Breast epithelium (tissue), 4 donors: ENCODE measurements around the gene GOLGA8M. TPM values are rescaled to one million over a fixed set of nuclear protein-coding genes. Genes with fewer than 3 reads are reported as not detected.
"Not testable (repeated sequence)": the region's sequence is repeated elsewhere in the genome, so short reads cannot be mapped to it uniquely, and the experiment has no call there.

Experiments used
- DNase-seq, 2 donors: peaks; one replicate each; pipeline ENCODE4 v3.0.0-alpha.2; 2019; ENCODE audit warnings: low spot score in 2 of 2
- H3K27ac ChIP-seq, 2 donors: fragments of 200-600 bp; sonication (generic) in 1 of 2; one replicate each; pipeline ENCODE4 v1.5.1; 2016 to 2019; ENCODE audit warnings: mild to moderate bottlenecking in 1 of 2
- H3K27me3 ChIP-seq, 2 donors: fragments of 200-600 bp; sonication (generic) in 1 of 2; one replicate each; pipeline versions ENCODE4 v1.5.1 to v1.6.0; 2017 to 2019; ENCODE audit warnings: control low read depth in 1 of 2, mild to moderate bottlenecking in 1 of 2
- H3K36me3 ChIP-seq: fragments of 200-600 bp; one replicate; pipeline ENCODE4 v1.5.1; 2019
- H3K4me1 ChIP-seq, 2 donors: fragments of 200-600 bp; sonication (generic); one replicate each; pipeline ENCODE4 v1.5.1; 2016 to 2019; ENCODE audit warnings: control low read depth in 1 of 2
- H3K4me3 ChIP-seq, 3 donors: fragments of 200-600 bp; sonication (generic); 1 replicate in 2 of 3; 2 replicates in 1 of 3; pipeline ENCODE4 v1.5.1; 2016 to 2019; ENCODE audit warnings: mild to moderate bottlenecking in 3 of 3, moderate library complexity in 2 of 3
- H3K9me3 ChIP-seq, 2 donors: fragments of 200-600 bp; sonication (generic) in 1 of 2; one replicate each; pipeline ENCODE4 v1.5.1; 2016 to 2019; ENCODE audit warnings: control low read depth in 1 of 2
- CTCF ChIP-seq, 3 donors: fragments of 450-650 bp; IDR thresholded peaks; one replicate each; pipeline ENCODE4 v1.5.1; 2016 to 2017; ENCODE audit warnings: antibody characterized with exemption in 3 of 3, mild to moderate bottlenecking in 3 of 3, moderate library complexity in 3 of 3
- POLR2A ChIP-seq: fragments of 450-650 bp; IDR thresholded peaks from one replicate; pipeline ENCODE4 v1.6.1; 2016; ENCODE audit warnings: antibody characterized with exemption, mild to moderate bottlenecking, moderate library complexity
- POLR2AphosphoS5 ChIP-seq, 3 donors: sonication (generic); formaldehyde crosslinking; IDR thresholded peaks; one replicate each; pipeline ENCODE4 v1.6.1; 2017; ENCODE audit warnings: antibody characterized with exemption in 3 of 3
- intact Hi-C: fragments of 100-400 bp; cut with DNase I; formaldehyde crosslinking; loops from one replicate; pipeline ENCODE4 v1.15.1; 2023; ENCODE audit warnings: low total_unique reads
- total RNA-seq, 3 donors: library from RNA; depleted of rRNA; stranded (reverse); fragments of >200 nt; gene quantifications; one replicate each; pipeline ENCODE4 v1.1.0, GENCODE V29; 2016

GOLGA8M gene
- total RNA-seq, 3 donors from 2014 or later = 2.9 to 5.0 (median 4.0) TPM

GRCh38 chr15:28725556-28725955 lies 13.3 kb upstream of the GOLGA8M start:
- no peak overlapping the region for H3K27ac ChIP-seq
- H3K4me3 ChIP-seq = no peak overlapping the region
- intact Hi-C loops = no loop called here
- DNase-seq = no peak
- H3K9me3 ChIP-seq = no peaks in the 10 kb centered on the region
- H3K36me3 ChIP-seq = no peaks in the 10 kb centered on the region
- no peaks in the 10 kb centered on the region for H3K27me3 ChIP-seq
- no peak for TF ChIP-seq POLR2A
- TF ChIP-seq POLR2AphosphoS5 (IDR thresholded peaks at IDR 0.05) = no peak
- no peak for TF ChIP-seq CTCF (IDR thresholded peaks at IDR 0.05)
- no peaks in the 10 kb centered on the region for H3K4me1 ChIP-seq

GRCh38 chr15:28723986-28724385 lies 11.8 kb upstream of the GOLGA8M start:
- H3K4me1 ChIP-seq, H3K27ac ChIP-seq, DNase-seq, H3K36me3 ChIP-seq, intact Hi-C loops, H3K9me3 ChIP-seq, H3K4me3 ChIP-seq, H3K27me3 ChIP-seq: not testable (repeated sequence)

GRCh38 chr15:28719626-28720025 lies 7.4 kb upstream of the GOLGA8M start:
- H3K27me3 ChIP-seq, H3K9me3 ChIP-seq, H3K27ac ChIP-seq, intact Hi-C loops, DNase-seq, H3K4me1 ChIP-seq, H3K4me3 ChIP-seq, H3K36me3 ChIP-seq: not testable (repeated sequence)

GRCh38 chr15:28718576-28718975 lies 6.4 kb upstream of the GOLGA8M start:
- DNase-seq, intact Hi-C loops: not testable (repeated sequence)

GRCh38 chr15:28714176-28714575 lies 2.0 kb upstream of the GOLGA8M start:
- H3K27ac ChIP-seq, H3K27me3 ChIP-seq, H3K36me3 ChIP-seq, intact Hi-C loops, DNase-seq, H3K4me3 ChIP-seq, H3K9me3 ChIP-seq, H3K4me1 ChIP-seq: not testable (repeated sequence)

More at GRCh38 chr15:28718576-28718975, 6.4 kb upstream of the GOLGA8M start:
- H3K4me1 ChIP-seq, H3K9me3 ChIP-seq, H3K27me3 ChIP-seq, H3K4me3 ChIP-seq, H3K36me3 ChIP-seq, H3K27ac ChIP-seq: not testable (repeated sequence)

GRCh38 chr15:28703927-28704326 lies 8.3 kb downstream of the GOLGA8M start:
- H3K27me3 ChIP-seq, H3K9me3 ChIP-seq, H3K4me3 ChIP-seq, H3K27ac ChIP-seq, H3K4me1 ChIP-seq, DNase-seq, intact Hi-C loops, H3K36me3 ChIP-seq: not testable (repeated sequence)

GRCh38 chr15:28702427-28702826 lies 9.8 kb downstream of the GOLGA8M start:
- intact Hi-C loops, H3K4me1 ChIP-seq, H3K4me3 ChIP-seq, H3K36me3 ChIP-seq, H3K27ac ChIP-seq, H3K27me3 ChIP-seq, DNase-seq, H3K9me3 ChIP-seq: not testable (repeated sequence)

- H3K9me3 ChIP-seq, DNase-seq, H3K4me3 ChIP-seq, H3K27ac ChIP-seq, H3K27me3 ChIP-seq, H3K4me1 ChIP-seq, H3K36me3 ChIP-seq, intact Hi-C loops: not testable (repeated sequence)
Observed at GRCh38 chr15:28694006-28694751, 18.0 kb downstream of the GOLGA8M start.

GRCh38 chr15:28693021-28693420 lies 19.2 kb downstream of the GOLGA8M start:
- H3K9me3 ChIP-seq, H3K27ac ChIP-seq, H3K36me3 ChIP-seq, DNase-seq, H3K4me3 ChIP-seq, H3K4me1 ChIP-seq, intact Hi-C loops, H3K27me3 ChIP-seq: not testable (repeated sequence)

GRCh38 chr15:28673533-28673932 lies 38.7 kb downstream of the GOLGA8M start:
- intact Hi-C loops, DNase-seq: not testable (repeated sequence)

GRCh38 chr15:28672122-28672521 lies 40.1 kb downstream of the GOLGA8M start:
- H3K4me1 ChIP-seq, H3K9me3 ChIP-seq, H3K4me3 ChIP-seq, H3K36me3 ChIP-seq, H3K27ac ChIP-seq, intact Hi-C loops, H3K27me3 ChIP-seq, DNase-seq: not testable (repeated sequence)

More at GRCh38 chr15:28673533-28673932, 38.7 kb downstream of the GOLGA8M start:
- not testable (repeated sequence) for H3K27me3 ChIP-seq, H3K4me3 ChIP-seq, H3K36me3 ChIP-seq, H3K27ac ChIP-seq, H3K4me1 ChIP-seq, H3K9me3 ChIP-seq

GRCh38 chr15:28666402-28666801 lies 45.8 kb downstream of the GOLGA8M start:
- H3K27ac ChIP-seq, H3K9me3 ChIP-seq, H3K4me1 ChIP-seq, intact Hi-C loops, H3K4me3 ChIP-seq, H3K36me3 ChIP-seq, DNase-seq, H3K27me3 ChIP-seq: not testable (repeated sequence)

- DNase-seq, intact Hi-C loops, H3K9me3 ChIP-seq, H3K4me1 ChIP-seq, H3K36me3 ChIP-seq, H3K27ac ChIP-seq, H3K27me3 ChIP-seq, H3K4me3 ChIP-seq: not testable (repeated sequence)
Observed at GRCh38 chr15:28664575-28664974, 47.6 kb downstream of the GOLGA8M start.
